H1 (cell line): ENCODE results near the gene HMGCLL1. TPM values are rescaled to one million over a fixed set of nuclear protein-coding genes. Genes with fewer than 3 reads are reported as not detected.

Source experiments
- CTCF ChIA-PET: fragments of 300-600 bp; sonication (Branson Sonifier 250); formaldehyde crosslinking; loops from one replicate; lab custom pipeline; 2021; ENCODE audit not compliant: partially characterized antibody; lab: Charles Lee
- POLR2A ChIA-PET: fragments of 300-600 bp; sonication (Branson Sonifier 250); formaldehyde crosslinking; loops from one replicate; lab custom pipeline; 2021; ENCODE audit warnings: inconsistent platforms; ENCODE audit not compliant: partially characterized antibody; lab: Charles Lee
- DNase-seq, 2 experiments: peaks; one replicate each; pipeline versions ENCODE4 v3.0.0 to v3.0.0-alpha.2; 2010 to 2022; ENCODE audit warnings: low spot score in 2 of 2, low read depth in 1 of 2, mixed read lengths in 1 of 2
- FAIRE-seq: peaks from 2 replicates; lab custom pipeline; 2011; peaks lifted over from hg19 to GRCh38; lab: Jason Lieb, UNC
- H2AFZ ChIP-seq: 2 replicates; pipeline ENCODE4 v1.8.1; 2012; ENCODE audit warnings: low read length, inconsistent platforms
- H2AK5ac ChIP-seq: 2 replicates; pipeline ENCODE4 v1.6.1; 2013; ENCODE audit warnings: low read depth, low read length
- H2BK120ac ChIP-seq: replicated peaks from 2 replicates; pipeline ENCODE3; 2013; ENCODE audit warnings: low read depth, low read length, inconsistent platforms
- H2BK12ac ChIP-seq: 2 replicates; pipeline ENCODE4 v1.6.1; 2013; ENCODE audit warnings: low read depth, low read length
- H2BK15ac ChIP-seq: 2 replicates; pipeline ENCODE4 v1.6.1; 2013; ENCODE audit warnings: low read length
- H2BK20ac ChIP-seq: 2 replicates; pipeline ENCODE4 v1.6.1; 2013; ENCODE audit warnings: low read length
- H2BK5ac ChIP-seq: 2 replicates; pipeline ENCODE4 v1.6.1; 2013; ENCODE audit warnings: low read depth, low read length
- H3K14ac ChIP-seq: 2 replicates; pipeline ENCODE4 v1.6.1; 2013; ENCODE audit warnings: inconsistent platforms; ENCODE audit not compliant: insufficient read length
- H3K18ac ChIP-seq: 2 replicates; pipeline ENCODE4 v1.6.1; 2013; ENCODE audit warnings: low read length; ENCODE audit errors: extremely low read depth
- H3K23ac ChIP-seq: 2 replicates; pipeline ENCODE4 v1.6.1; 2013; ENCODE audit warnings: inconsistent platforms; ENCODE audit not compliant: insufficient read length
- H3K23me2 ChIP-seq: 2 replicates; pipeline ENCODE4 v1.6.1; 2013; ENCODE audit warnings: low read depth, low read length
- H3K27ac ChIP-seq: 2 replicates; pipeline ENCODE4 v1.6.1; 2011; ENCODE audit warnings: low read depth, low read length, inconsistent platforms
- H3K27me3 ChIP-seq, 4 experiments: replicated peaks in 1 of 4; 1 replicate in 1 of 4; 2 replicates in 3 of 4; pipeline versions ENCODE4 v1.6.1 to v1.8.1; 2011 to 2013; ENCODE audit warnings: low read length in 3 of 4, mild to moderate bottlenecking in 3 of 4, inconsistent platforms in 2 of 4, mixed read lengths in 2 of 4, moderate library complexity in 1 of 4; ENCODE audit not compliant: control insufficient read depth in 3 of 4, insufficient read depth in 3 of 4; ENCODE audit errors: extremely low read depth in 1 of 4
- H3K36me3 ChIP-seq, 4 experiments: 2 replicates each; pipeline versions ENCODE4 v1.6.1 to v1.8.1; 2011 to 2013; ENCODE audit warnings: mild to moderate bottlenecking in 4 of 4, low read length in 3 of 4, moderate library complexity in 2 of 4, control low read depth in 1 of 4, inconsistent platforms in 1 of 4; ENCODE audit not compliant: insufficient read depth in 4 of 4, control insufficient read depth in 2 of 4
- H3K4ac ChIP-seq: replicated peaks from 2 replicates; pipeline ENCODE3; 2013; ENCODE audit warnings: low read length, low read depth, mixed read lengths, inconsistent platforms; ENCODE audit not compliant: insufficient read length
- H3K4me1 ChIP-seq, 4 experiments: replicated peaks in 1 of 4; 1 replicate in 1 of 4; 2 replicates in 3 of 4; pipeline versions ENCODE4 v1.6.1 to v1.8.1; 2011 to 2013; ENCODE audit warnings: low read length in 3 of 4, inconsistent platforms in 2 of 4, mixed read lengths in 1 of 4; ENCODE audit not compliant: insufficient read depth in 4 of 4, control insufficient read depth in 3 of 4
- H3K4me2 ChIP-seq, 2 experiments: 2 replicates each; pipeline versions ENCODE4 v1.6.1 to v1.8.1; 2011 to 2013; ENCODE audit warnings: low read depth in 2 of 2, low read length in 2 of 2, control low read depth in 1 of 2, inconsistent platforms in 1 of 2, mild to moderate bottlenecking in 1 of 2; ENCODE audit not compliant: insufficient read depth in 1 of 2
- H3K4me3 ChIP-seq, 4 experiments: fragments of 200-600, 300-600 bp in 1 of 4; sonication (generic), shearing (Covaris generic), sonication (Bioruptor Twin) in 1 of 4; 2 replicates each; pipeline versions ENCODE4 v1.5.1 to v1.8.1; 2011 to 2016; ENCODE audit warnings: low read length in 4 of 4, low read depth in 3 of 4, control low read depth in 2 of 4, inconsistent platforms in 2 of 4, mild to moderate bottlenecking in 2 of 4, mixed read lengths in 1 of 4, moderate library complexity in 1 of 4; ENCODE audit not compliant: insufficient read depth in 2 of 4; ENCODE audit errors: extremely low read depth in 1 of 4
- H3K56ac ChIP-seq: replicated peaks from 2 replicates; pipeline ENCODE3; 2013; ENCODE audit warnings: low read depth, mild to moderate bottlenecking, mixed read lengths, low read length, inconsistent platforms; ENCODE audit not compliant: insufficient read length
- H3K79me1 ChIP-seq: 2 replicates; pipeline ENCODE4 v1.6.1; 2013; ENCODE audit warnings: low read depth, low read length, control low read depth
- H3K79me2 ChIP-seq, 2 experiments: 2 replicates each; pipeline versions ENCODE4 v1.6.1 to v1.8.1; 2012 to 2013; ENCODE audit warnings: low read length in 2 of 2, mild to moderate bottlenecking in 2 of 2, inconsistent platforms in 1 of 2; ENCODE audit not compliant: insufficient read depth in 2 of 2, control insufficient read depth in 1 of 2
- H3K9ac ChIP-seq, 4 experiments: replicated peaks in 1 of 4; 1 replicate in 1 of 4; 2 replicates in 3 of 4; pipeline versions ENCODE4 v1.6.1 to v1.8.1; 2011 to 2013; ENCODE audit warnings: low read depth in 3 of 4, low read length in 3 of 4, control low read depth in 2 of 4, mild to moderate bottlenecking in 2 of 4, moderate library complexity in 2 of 4, inconsistent platforms in 1 of 4; ENCODE audit errors: extremely low read depth in 1 of 4
- H3K9me3 ChIP-seq, 2 experiments: 2 replicates each; pipeline versions ENCODE4 v1.6.1 to v1.8.1; 2012 to 2013; ENCODE audit warnings: mild to moderate bottlenecking in 2 of 2, moderate library complexity in 2 of 2, control low read depth in 1 of 2, inconsistent platforms in 1 of 2, low read depth in 1 of 2, low read length in 1 of 2, mixed read lengths in 1 of 2; ENCODE audit not compliant: insufficient read depth in 2 of 2
- H4K20me1 ChIP-seq, 2 experiments: replicated peaks in 1 of 2; 2 replicates each; pipeline versions ENCODE3 to v1.8.1; 2011 to 2013; ENCODE audit warnings: inconsistent platforms in 2 of 2, low read length in 2 of 2, mild to moderate bottlenecking in 1 of 2; ENCODE audit not compliant: insufficient read depth in 2 of 2, control insufficient read depth in 1 of 2
- H4K5ac ChIP-seq: 2 replicates; pipeline ENCODE4 v1.6.1; 2013; ENCODE audit warnings: low read length, low read depth, mixed read lengths, inconsistent platforms; ENCODE audit not compliant: insufficient read length
- H4K8ac ChIP-seq: 2 replicates; pipeline ENCODE4 v1.8.0; 2013; ENCODE audit warnings: mild to moderate bottlenecking, moderate library complexity, low read length, inconsistent platforms; ENCODE audit not compliant: insufficient read depth; ENCODE audit errors: extremely low read depth
- H4K91ac ChIP-seq: replicated peaks from 2 replicates; pipeline ENCODE3; 2013; ENCODE audit warnings: low read length, mixed read lengths, inconsistent platforms; ENCODE audit not compliant: insufficient read length
- BRCA1 ChIP-seq: IDR thresholded peaks from 2 replicates; pipeline ENCODE4 v1.6.1; 2012; ENCODE audit warnings: low read depth, low read length, improper control_type of control experiment
- CEBPB ChIP-seq: IDR thresholded peaks from 2 replicates; pipeline ENCODE4 v1.6.1; 2012; ENCODE audit warnings: low read depth, low read length
- CREB1 ChIP-seq: IDR thresholded peaks from 2 replicates; pipeline ENCODE4 v1.6.1; 2012; ENCODE audit warnings: inconsistent platforms
- CTBP2 ChIP-seq: IDR thresholded peaks from 2 replicates; pipeline ENCODE4 v1.7.0; 2011; ENCODE audit warnings: borderline replicate concordance, mild to moderate bottlenecking, moderate library complexity, mixed read lengths, low read length; ENCODE audit not compliant: insufficient read depth, insufficient read length
- EGR1 ChIP-seq: IDR thresholded peaks from 2 replicates; pipeline ENCODE4 v1.6.1; 2011; ENCODE audit warnings: low read depth, low read length, borderline replicate concordance
- HDAC2 ChIP-seq, 2 experiments: fragments of 300-600 bp in 1 of 2; sonication (generic) in 1 of 2; IDR thresholded peaks; 2 replicates each; pipeline ENCODE4 v1.6.1; 2011 to 2012; ENCODE audit warnings: low read depth in 2 of 2, low read length in 2 of 2, mild to moderate bottlenecking in 2 of 2, moderate library complexity in 2 of 2, borderline replicate concordance in 1 of 2, inconsistent platforms in 1 of 2
- HDAC6 ChIP-seq: IDR thresholded peaks from one replicate; pipeline ENCODE4 v1.7.1; 2012; ENCODE audit warnings: low read depth, mild to moderate bottlenecking, inconsistent platforms, low read length, moderate library complexity
- JUND ChIP-seq: IDR thresholded peaks from 2 replicates; pipeline ENCODE4 v1.6.1; 2011; ENCODE audit warnings: mild to moderate bottlenecking, improper control_type of control experiment, low read length
- KDM5A ChIP-seq: fragments of 200-600 bp; IDR thresholded peaks from 2 replicates; pipeline ENCODE4 v1.7.1; 2012; ENCODE audit warnings: mild to moderate bottlenecking, low read length, inconsistent platforms, mixed read lengths
- POLR2A ChIP-seq, 2 experiments: IDR thresholded peaks; 1 replicate in 1 of 2; 2 replicates in 1 of 2; pipeline ENCODE4 v1.6.1; 2011; ENCODE audit warnings: low read depth in 2 of 2, low read length in 2 of 2, mild to moderate bottlenecking in 2 of 2; ENCODE audit errors: control extremely low read depth in 1 of 2
- RFX5 ChIP-seq: IDR thresholded peaks from 2 replicates; pipeline ENCODE4 v1.6.1; 2011; ENCODE audit warnings: low read depth, low read length, improper control_type of control experiment, borderline replicate concordance
- SP1 ChIP-seq: IDR thresholded peaks from 2 replicates; pipeline ENCODE4 v1.6.1; 2011; ENCODE audit warnings: low read depth, low read length
- SP2 ChIP-seq: IDR thresholded peaks from 2 replicates; pipeline ENCODE4 v1.6.1; 2012; ENCODE audit warnings: mild to moderate bottlenecking, low read length, inconsistent platforms
- TAF7 ChIP-seq: optimal IDR thresholded peaks from 2 replicates; pipeline ENCODE3; 2011; ENCODE audit warnings: low read depth, mild to moderate bottlenecking, inconsistent platforms, low read length, moderate library complexity, borderline replicate concordance
- TEAD4 ChIP-seq: IDR thresholded peaks from 2 replicates; pipeline ENCODE4 v1.6.1; 2012; ENCODE audit warnings: low read depth, low read length, inconsistent platforms, mixed read lengths
- YY1 ChIP-seq: IDR thresholded peaks from 2 replicates; pipeline ENCODE4 v1.6.1; 2011; ENCODE audit warnings: low read depth, mild to moderate bottlenecking, low read length
- whole genome bisulfite sequencing, 2 experiments: shearing (Covaris generic) in 1 of 2; methylation state at CpG; one replicate each; pipeline versions ENCODE4 v1.1.6 to v1.1.7; 2013 to 2015; ENCODE audit warnings: low lambda C conversion rate in 2 of 2, mixed read lengths in 2 of 2, inconsistent platforms in 1 of 2, low coverage in 1 of 2, missing lambda C conversion rate in 1 of 2; ENCODE audit not compliant: insufficient replicate concordance in 2 of 2, insufficient coverage in 1 of 2, insufficient read length in 1 of 2; ENCODE audit errors: extremely low coverage in 1 of 2, missing lambda C conversion rate in 1 of 2; 5-methylcytosine and 5-hydroxymethylcytosine counted together
- polyA plus RNA-seq, 7 experiments: library from polyadenylated mRNA; depleted of rRNA in 3 of 7; stranded (reverse) in 5 of 7; unstranded in 2 of 7; fragments of >200 nt in 5 of 7; fragments of 200-250 nt in 2 of 7; gene quantifications; 1 replicate in 5 of 7; 2 replicates in 1 of 7; 4 replicates in 1 of 7; pipeline versions ENCODE4 v1.2.1 to v1.2.3, GENCODE V29; 2011 to 2013; ENCODE audit warnings: missing spikeins in 2 of 7, mixed read lengths in 2 of 7
- total RNA-seq: library from RNA; stranded (reverse); fragmentation: NEBNext Ultra II Directional; extraction: Animal tissue kit (Norgen Biotek cat#: 25700); gene quantifications from 2 replicates; pipeline ENCODE4 v1.2.1, GENCODE V29; 2021

HMGCLL1 gene
- total and polyA plus RNA-seq, 2 of the 8 experiments (the other 6 are each of a cell fraction or from before 2014, with no cell fraction given), result 0.06 to 0.41 TPM

DNA sequence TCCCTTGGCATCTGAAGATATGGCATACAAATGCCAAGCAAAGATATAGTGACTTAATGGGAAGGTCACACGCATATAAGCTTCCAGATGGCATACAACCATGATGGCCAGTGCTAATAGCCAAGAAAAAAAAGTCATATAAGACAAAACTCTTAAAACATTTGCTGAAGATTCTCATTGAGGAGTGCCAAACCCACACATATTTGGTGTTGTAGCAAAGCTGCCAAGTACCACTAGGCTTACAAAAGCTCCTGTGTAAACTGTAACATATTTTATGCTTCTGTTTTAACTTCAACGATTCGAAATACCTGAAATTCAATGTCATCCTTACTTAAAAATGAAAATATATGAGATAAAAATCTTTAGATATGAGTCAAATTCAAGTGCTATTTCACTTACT lies 123.0 kb downstream of the HMGCLL1 start:
- H3K27me3 ChIP-seq, result no peaks in the 10 kb centered on the region
- H3K23ac ChIP-seq, result no peak overlapping the region
- no peak overlapping the region for H3K18ac ChIP-seq
- H2BK5ac ChIP-seq, result no peak overlapping the region
- H3K4me1 ChIP-seq, result no peaks in the 10 kb centered on the region
- DNase-seq (no peak), FAIRE-seq (no peak)
- no peak overlapping the region for H3K56ac ChIP-seq
- no peak overlapping the region for H3K27ac ChIP-seq
- no peaks in the 10 kb centered on the region for H3K79me2 ChIP-seq
- no peak overlapping the region for H2AK5ac ChIP-seq
- no peak overlapping the region for H3K4me2 ChIP-seq
- POLR2A ChIA-PET, result no interaction called here
- no peak overlapping the region for H2BK120ac ChIP-seq
- no peaks in the 10 kb centered on the region for H3K79me1 ChIP-seq
- WGBS, 2 experiments, result 86% methylated on average over 3 of the region's 3 CpGs; no CpG with 5 or more reads in 1 of the 2 experiments
- H3K9ac ChIP-seq, result no peak overlapping the region
- H3K9me3 ChIP-seq, result no peaks in the 10 kb centered on the region
- no peak overlapping the region for H3K4ac ChIP-seq
- H4K91ac ChIP-seq, result no peak overlapping the region
- no peaks in the 10 kb centered on the region for H4K20me1 ChIP-seq
- no peak overlapping the region for H4K5ac ChIP-seq
- no peak overlapping the region for H2BK12ac ChIP-seq
- H3K4me3 ChIP-seq, result no peak overlapping the region
- H3K23me2 ChIP-seq, result no peaks in the 10 kb centered on the region
- H4K8ac ChIP-seq, result no peak overlapping the region
- no peaks in the 10 kb centered on the region for H3K36me3 ChIP-seq
- H2AFZ ChIP-seq, result no peak overlapping the region
- H2BK15ac ChIP-seq, result no peak overlapping the region
- no peak overlapping the region for H3K14ac ChIP-seq
- H2BK20ac ChIP-seq, result no peak overlapping the region
- CTCF ChIA-PET, result interaction anchor here (1.1 to 4.4 kb wide), 2 partner anchors 10 to 179 kb away, joined by 3 to 23 read pairs; no protein-coding TSS in a partner anchor
- TF ChIP-seq CREB1 (no peak), HDAC2 (IDR thresholded peaks at IDR 0.05; ENCODE audit: borderline replicate concordance in 1 of 2, low read depth in 2 of 2, low read length in 2 of 2) (no peak), CTBP2 (no peak), SP2 (no peak), POLR2A (IDR thresholded peaks at IDR 0.05; ENCODE audit: control extremely low read depth in 1 of 2, low read depth in 2 of 2, low read length in 2 of 2) (no peak), JUND (no peak), BRCA1 (no peak), YY1 (no peak), TAF7 (no peak), TEAD4 (no peak), SP1 (no peak), EGR1 (no peak), HDAC6 (no peak), CEBPB (no peak), RFX5 (no peak), KDM5A (no peak)
